RWPE1 (cell line): ENCODE measurements around the gene DMD.
"Not testable (repeated sequence)": the region's sequence is repeated elsewhere in the genome, so short reads cannot be mapped to it uniquely, and the experiment has no call there.

ENCODE experiments used
- CTCF ChIA-PET: fragments of 350-600 bp; sonication (Branson Sonifier 250); formaldehyde crosslinking; extraction: SDS; loops from one replicate; lab custom pipeline; 2021; lab: Yijun Ruan, JAX
- POLR2A ChIA-PET: fragments of 400-600 bp; formaldehyde crosslinking; extraction: SDS; loops from one replicate; lab custom pipeline; 2020; ENCODE audit warnings: antibody characterized with exemption; ENCODE audit not compliant: low non-redundant PET; lab: Yijun Ruan, JAX
- DNase-seq: peaks from one replicate; pipeline ENCODE4 v3.0.0; 2012; ENCODE audit warnings: low spot score
- H3K27ac ChIP-seq: fragments of 450-650 bp; 2 replicates; pipeline ENCODE4 v1.5.1; 2017
- TF ChIP-seq, protein P1 (sequence below): fragments of 450-650 bp; conservative IDR thresholded peaks from 2 replicates; pipeline ENCODE4 v1.5.1; 2017; ENCODE audit warnings: low read depth, mild to moderate bottlenecking

Gene DMD

DNA sequence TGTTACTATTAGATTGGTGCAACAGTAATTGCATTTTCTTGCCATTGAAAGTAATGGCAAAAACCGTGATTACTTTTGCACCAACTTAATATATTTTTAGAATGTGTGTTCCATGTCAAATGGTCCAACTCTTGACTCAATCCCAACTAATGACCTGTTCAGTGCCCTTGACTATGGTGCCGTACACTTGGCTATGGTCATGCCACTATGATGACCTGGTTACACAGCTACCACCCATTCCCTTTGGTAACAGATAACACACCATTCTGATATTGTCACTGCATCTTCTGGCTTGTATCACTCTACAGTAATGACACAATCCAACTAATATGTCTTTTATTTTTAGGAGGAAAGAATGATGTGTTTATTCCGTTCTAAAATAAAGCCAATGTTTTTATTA lies 469.4 kb downstream of the DMD start:
- TF ChIP-seq, protein P1, sequence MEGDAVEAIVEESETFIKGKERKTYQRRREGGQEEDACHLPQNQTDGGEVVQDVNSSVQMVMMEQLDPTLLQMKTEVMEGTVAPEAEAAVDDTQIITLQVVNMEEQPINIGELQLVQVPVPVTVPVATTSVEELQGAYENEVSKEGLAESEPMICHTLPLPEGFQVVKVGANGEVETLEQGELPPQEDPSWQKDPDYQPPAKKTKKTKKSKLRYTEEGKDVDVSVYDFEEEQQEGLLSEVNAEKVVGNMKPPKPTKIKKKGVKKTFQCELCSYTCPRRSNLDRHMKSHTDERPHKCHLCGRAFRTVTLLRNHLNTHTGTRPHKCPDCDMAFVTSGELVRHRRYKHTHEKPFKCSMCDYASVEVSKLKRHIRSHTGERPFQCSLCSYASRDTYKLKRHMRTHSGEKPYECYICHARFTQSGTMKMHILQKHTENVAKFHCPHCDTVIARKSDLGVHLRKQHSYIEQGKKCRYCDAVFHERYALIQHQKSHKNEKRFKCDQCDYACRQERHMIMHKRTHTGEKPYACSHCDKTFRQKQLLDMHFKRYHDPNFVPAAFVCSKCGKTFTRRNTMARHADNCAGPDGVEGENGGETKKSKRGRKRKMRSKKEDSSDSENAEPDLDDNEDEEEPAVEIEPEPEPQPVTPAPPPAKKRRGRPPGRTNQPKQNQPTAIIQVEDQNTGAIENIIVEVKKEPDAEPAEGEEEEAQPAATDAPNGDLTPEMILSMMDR, result no peak
- ChIA-PET POLR2A (no interaction called here), CTCF (no interaction called here)
- no peak for DNase-seq
- no peak overlapping the region for H3K27ac ChIP-seq

GRCh38 chrX:32708542-32708941 lies 502.8 kb downstream of the DMD start:
- no peak overlapping the region for H3K27ac ChIP-seq
- no peak for DNase-seq
- POLR2A ChIA-PET, result no interaction called here
- CTCF ChIA-PET, result no interaction called here
- TF ChIP-seq, protein P1, result no peak

DNA sequence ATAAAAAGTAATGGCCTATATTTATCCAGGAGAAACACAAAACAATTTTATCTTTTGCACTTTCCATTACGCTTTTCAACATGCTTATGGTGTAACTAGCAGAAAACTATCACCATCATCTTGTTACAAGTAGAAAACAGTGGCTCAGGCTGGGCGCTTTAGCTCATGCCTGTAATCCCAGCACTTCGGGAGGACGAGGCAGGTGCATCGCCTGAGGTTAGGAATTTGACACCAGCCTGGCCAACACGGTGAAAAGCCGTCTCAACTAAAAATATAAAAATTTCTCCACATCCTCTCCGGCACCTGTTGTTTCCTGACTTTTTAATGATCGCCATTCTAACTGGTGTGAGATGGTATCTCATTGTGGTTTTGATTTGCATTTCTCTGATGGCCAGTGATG lies 506.0 kb downstream of the DMD start:
- POLR2A ChIA-PET, CTCF ChIA-PET, H3K27ac ChIP-seq, DNase-seq: not testable (repeated sequence)

DNA sequence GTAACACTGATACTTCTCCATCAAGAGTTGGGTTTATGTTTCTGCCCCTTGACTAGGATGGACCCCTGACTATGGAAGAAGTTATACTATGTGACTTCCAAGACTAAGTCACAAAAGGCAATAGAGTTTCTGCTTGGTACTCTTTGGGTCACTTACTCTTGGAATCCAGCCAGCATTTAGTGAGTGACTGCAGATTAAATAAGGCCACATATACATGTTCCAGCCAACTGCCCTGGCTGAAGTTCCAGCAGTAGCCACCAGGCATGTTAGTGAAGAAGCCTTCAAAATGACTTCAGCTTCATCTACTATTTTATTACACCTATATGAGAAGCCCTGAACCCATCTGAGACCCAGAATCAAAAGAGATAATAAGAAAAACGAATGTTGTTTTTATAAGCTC lies 524.0 kb downstream of the DMD start:
- no peak overlapping the region for H3K27ac ChIP-seq
- CTCF ChIA-PET, result interaction anchor here (0.6 kb wide), 1 partner anchor 531 kb away, joined by 4 read pairs; no protein-coding TSS in a partner anchor
- no peak for DNase-seq
- TF ChIP-seq, protein P1, result no peak
- POLR2A ChIA-PET, result no interaction called here

DNA sequence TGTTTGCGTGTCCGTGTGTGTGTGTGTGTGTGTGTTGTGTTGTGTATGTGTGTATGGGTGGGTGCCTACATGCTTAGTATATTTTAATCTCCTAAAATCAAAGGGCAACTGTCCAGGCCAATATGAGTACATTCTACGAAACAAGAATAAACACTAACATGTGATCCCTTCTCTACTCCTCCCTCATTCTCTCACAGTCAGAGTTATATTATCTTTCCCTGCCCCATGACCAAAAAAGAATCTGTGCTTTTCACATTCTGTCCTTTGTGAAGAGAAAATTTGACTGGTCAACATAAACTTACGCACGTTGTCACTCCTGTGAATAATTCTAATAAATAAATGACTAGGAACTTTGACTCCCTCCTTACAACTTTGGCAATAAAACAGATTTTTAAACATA lies 532.9 kb downstream of the DMD start:
- CTCF ChIA-PET, result no interaction called here

GRCh38 chrX:32673193-32673592 lies 538.2 kb downstream of the DMD start:
- ChIA-PET POLR2A (no interaction called here), CTCF (no interaction called here)
- DNase-seq, result peak; percentile 0
- TF ChIP-seq, protein P1, result no peak
- H3K27ac ChIP-seq, result no peak overlapping the region

More for the DNA sequence above, 532.9 kb downstream of the DMD start:
- POLR2A ChIA-PET, result no interaction called here
- H3K27ac ChIP-seq, result no peak overlapping the region
- TF ChIP-seq, protein P1, result no peak
- DNase-seq, result no peak

DNA sequence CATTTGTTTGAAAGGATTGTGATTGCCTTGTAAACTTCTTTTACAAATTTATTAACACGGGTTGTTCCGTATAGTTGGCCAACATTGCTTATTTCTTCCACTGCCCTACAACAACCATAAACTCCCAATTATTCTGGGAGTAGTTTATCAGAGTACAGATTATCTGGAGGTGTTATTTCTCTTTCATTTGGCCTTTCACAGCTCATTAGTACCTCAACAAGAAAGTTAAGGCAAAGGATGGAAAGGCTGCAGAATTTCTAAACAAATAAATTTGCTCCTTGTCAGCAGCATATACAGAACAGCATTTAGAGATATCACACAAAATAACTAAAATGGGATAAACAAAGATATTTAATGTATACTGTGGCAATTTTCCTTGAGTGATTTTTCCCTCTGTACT lies 548.8 kb downstream of the DMD start:
- H3K27ac ChIP-seq, result no peak overlapping the region
- CTCF ChIA-PET, result no interaction called here
- POLR2A ChIA-PET, result no interaction called here
- DNase-seq, result no peak
- TF ChIP-seq, protein P1, result no peak
